Ishikawa (cell line): ENCODE results near the gene FPGS.

ENCODE experiments used
- CEBPB ChIP-seq: IDR thresholded peaks from 2 replicates; pipeline ENCODE4 v1.6.1; 2012
- CREB1 ChIP-seq: IDR thresholded peaks from 2 replicates; pipeline ENCODE4 v1.6.1; 2012; ENCODE audit warnings: low read depth
- EGR1 ChIP-seq: IDR thresholded peaks from 2 replicates; pipeline ENCODE4 v1.6.1; 2012
- EP300 ChIP-seq: IDR thresholded peaks from 2 replicates; pipeline ENCODE4 v1.6.1; 2012; ENCODE audit warnings: borderline replicate concordance
- FOXM1 ChIP-seq: IDR thresholded peaks from 2 replicates; pipeline ENCODE4 v1.6.1; 2012; ENCODE audit warnings: low read depth, borderline replicate concordance
- MAX ChIP-seq: IDR thresholded peaks from 2 replicates; pipeline ENCODE4 v1.6.1; 2012
- NFIC ChIP-seq: IDR thresholded peaks from 2 replicates; pipeline ENCODE4 v1.6.1; 2012
- RAD21 ChIP-seq: IDR thresholded peaks from 2 replicates; pipeline ENCODE4 v1.6.1; 2012; ENCODE audit warnings: low read depth
- REST ChIP-seq: IDR thresholded peaks from 2 replicates; pipeline ENCODE4 v1.6.1; 2012; ENCODE audit warnings: low read depth, mild to moderate bottlenecking
- TAF1 ChIP-seq: IDR thresholded peaks from 2 replicates; pipeline ENCODE4 v1.6.1; 2012; ENCODE audit warnings: low read depth, mild to moderate bottlenecking
- TCF12 ChIP-seq: IDR thresholded peaks from 2 replicates; pipeline ENCODE4 v1.6.1; 2012; ENCODE audit warnings: low read depth
- TEAD4 ChIP-seq: IDR thresholded peaks from 2 replicates; pipeline ENCODE4 v1.6.1; 2012
- USF1 ChIP-seq: IDR thresholded peaks from 2 replicates; pipeline ENCODE4 v1.6.1; 2012
- YY1 ChIP-seq: IDR thresholded peaks from 2 replicates; pipeline ENCODE4 v1.6.1; 2012; ENCODE audit warnings: low read depth
- ZBTB7A ChIP-seq: IDR thresholded peaks from 2 replicates; pipeline ENCODE4 v1.6.1; 2012; ENCODE audit warnings: low read depth

Gene FPGS

GRCh38 chr9:127767410-127767809 is 35.3 kb upstream of the FPGS start:
- TF ChIP-seq REST (no peak), TEAD4 (no peak), YY1 (no peak), ZBTB7A (no peak), FOXM1 (no peak), CEBPB (no peak), USF1 (no peak), EGR1 (no peak), EP300 (no peak), CREB1 (no peak), NFIC (no peak), RAD21 (no peak), TCF12 (no peak), TAF1 (no peak), MAX (no peak)

- no peak for TF ChIP-seq TAF1
- TF ChIP-seq EGR1, result no peak
- TF ChIP-seq ZBTB7A, result no peak
- TF ChIP-seq NFIC, result no peak
- no peak for TF ChIP-seq TEAD4
- no peak for TF ChIP-seq REST
- no peak for TF ChIP-seq TCF12
- TF ChIP-seq EP300, result no peak
- no peak for TF ChIP-seq MAX
- no peak for TF ChIP-seq CREB1
- no peak for TF ChIP-seq YY1
- no peak for TF ChIP-seq RAD21
- no peak for TF ChIP-seq USF1
- TF ChIP-seq FOXM1, result no peak
- no peak for TF ChIP-seq CEBPB
Measured at GRCh38 chr9:127767909-127768331, 34.8 kb upstream of the FPGS start.

GRCh38 chr9:127768698-127769097 is 34.0 kb upstream of the FPGS start:
- TF ChIP-seq ZBTB7A (no peak), RAD21 (no peak), EGR1 (no peak), REST (no peak), FOXM1 (no peak)

- TF ChIP-seq NFIC, result no peak
- no peak for TF ChIP-seq CREB1
- no peak for TF ChIP-seq FOXM1
- no peak for TF ChIP-seq USF1
- no peak for TF ChIP-seq ZBTB7A
- no peak for TF ChIP-seq TCF12
- no peak for TF ChIP-seq MAX
Measured at GRCh38 chr9:127769101-127769500, 33.6 kb upstream of the FPGS start.
